Activated T-helper 17 cell treated with anti-CD3 and anti-CD28 coated beads, Interleukin-2, amount 50 U/mL, for 72 hours (primary cell): ENCODE results near the gene ELL2. TPM values are rescaled to one million over a fixed set of nuclear protein-coding genes. Genes with fewer than 3 reads are reported as not detected.

Experiments used
- ATAC-seq: fragments of 150-1000 bp; cut with Tn5 transposase; replicated peaks from 2 replicates; pipeline ENCODE4 v1.10.0; 2021; ENCODE audit warnings: mild to moderate bottlenecking, moderate library complexity
- H3K27ac Mint-ChIP-seq: one replicate; pipeline ENCODE4 v1.8.0; 2022; ENCODE audit warnings: mixed read lengths
- H3K27me3 Mint-ChIP-seq: one replicate; pipeline ENCODE4 v1.8.0; 2022; ENCODE audit warnings: mixed read lengths
- H3K36me3 Mint-ChIP-seq: one replicate; pipeline ENCODE4 v1.8.0; 2022; ENCODE audit warnings: low read depth, mild to moderate bottlenecking, mixed read lengths
- H3K4me1 Mint-ChIP-seq: one replicate; pipeline ENCODE4 v1.8.0; 2022; ENCODE audit warnings: mixed read lengths
- H3K4me3 Mint-ChIP-seq: one replicate; pipeline ENCODE4 v1.8.0; 2022; ENCODE audit warnings: mild to moderate bottlenecking, mixed read lengths
- H3K9me3 Mint-ChIP-seq: one replicate; pipeline ENCODE4 v1.8.0; 2022; ENCODE audit warnings: mixed read lengths
- total RNA-seq, 2 donors: library from RNA; stranded (reverse); gene quantifications; one replicate each; pipeline ENCODE4 v1.2.3, GENCODE V29; 2022

Gene ELL2
- total RNA-seq, 2 donors from 2014 or later, result 159 to 172 TPM

- peaks cover 60% of the 10 kb centered on the region for H3K4me1 Mint-ChIP-seq
- H3K9me3 Mint-ChIP-seq, result no peaks in the 10 kb centered on the region
- no peaks in the 10 kb centered on the region for H3K27me3 Mint-ChIP-seq
- H3K36me3 Mint-ChIP-seq, result peaks cover 93% of the 10 kb centered on the region
- no peak for ATAC-seq
- peak overlapping the region; percentile 7 for H3K4me3 Mint-ChIP-seq
- no peak overlapping the region for H3K27ac Mint-ChIP-seq
These were observed 6.9 kb downstream of the ELL2 start for GRCh38 chr5:95954716-95955115.

GRCh38 chr5:95953021-95953702 lies 8.5 kb downstream of the ELL2 start:
- ATAC-seq, result no peak
- no peak overlapping the region for H3K4me3 Mint-ChIP-seq
- no peaks in the 10 kb centered on the region for H3K9me3 Mint-ChIP-seq
- no peaks in the 10 kb centered on the region for H3K27me3 Mint-ChIP-seq
- H3K4me1 Mint-ChIP-seq, result peaks cover 49% of the 10 kb centered on the region
- peaks cover 84% of the 10 kb centered on the region for H3K36me3 Mint-ChIP-seq
- H3K27ac Mint-ChIP-seq, result peak overlapping the region; percentile 7

GRCh38 chr5:95951916-95952315 lies 9.7 kb downstream of the ELL2 start:
- no peak for ATAC-seq
- Mint-ChIP-seq H3K27ac (no peak overlapping the region), H3K9me3 (no peaks in the 10 kb centered on the region), H3K4me3 (no peak overlapping the region), H3K27me3 (no peaks in the 10 kb centered on the region), H3K36me3 (peaks cover 74% of the 10 kb centered on the region), H3K4me1 (peaks cover 45% of the 10 kb centered on the region)

- Mint-ChIP-seq H3K4me1 (peaks cover 48% of the 10 kb centered on the region), H3K27ac (peak overlapping the region; percentile 33)
These were observed 11.8 kb downstream of the ELL2 start for GRCh38 chr5:95949810-95950209.

GRCh38 chr5:95948631-95949030 lies 13.0 kb downstream of the ELL2 start:
- Mint-ChIP-seq H3K9me3 (no peaks in the 10 kb centered on the region), H3K4me3 (no peak overlapping the region), H3K27me3 (no peaks in the 10 kb centered on the region), H3K36me3 (peaks cover 72% of the 10 kb centered on the region), H3K27ac (no peak overlapping the region), H3K4me1 (peaks cover 46% of the 10 kb centered on the region)
- ATAC-seq, result no peak

More at GRCh38 chr5:95949810-95950209, 11.8 kb downstream of the ELL2 start:
- H3K27me3 Mint-ChIP-seq, result no peaks in the 10 kb centered on the region
- peak overlapping the region; percentile 15 for H3K4me3 Mint-ChIP-seq
- ATAC-seq, result peak; percentile 77
- peaks cover 73% of the 10 kb centered on the region for H3K36me3 Mint-ChIP-seq
- H3K9me3 Mint-ChIP-seq, result no peaks in the 10 kb centered on the region

GRCh38 chr5:95946451-95946850 lies 15.2 kb downstream of the ELL2 start:
- H3K9me3 Mint-ChIP-seq, result no peaks in the 10 kb centered on the region
- H3K27me3 Mint-ChIP-seq, result no peaks in the 10 kb centered on the region
- H3K27ac Mint-ChIP-seq, result no peak overlapping the region
- peaks cover 62% of the 10 kb centered on the region for H3K36me3 Mint-ChIP-seq
- H3K4me1 Mint-ChIP-seq, result peaks cover 34% of the 10 kb centered on the region
- no peak for ATAC-seq
- H3K4me3 Mint-ChIP-seq, result no peak overlapping the region

- no peak for ATAC-seq
- peaks cover 23% of the 10 kb centered on the region for H3K4me1 Mint-ChIP-seq
- peaks cover 73% of the 10 kb centered on the region for H3K36me3 Mint-ChIP-seq
- H3K4me3 Mint-ChIP-seq, result no peak overlapping the region
- H3K9me3 Mint-ChIP-seq, result no peaks in the 10 kb centered on the region
- H3K27me3 Mint-ChIP-seq, result no peaks in the 10 kb centered on the region
- no peak overlapping the region for H3K27ac Mint-ChIP-seq
These were observed 18.7 kb downstream of the ELL2 start for GRCh38 chr5:95942968-95943367.

- no peak overlapping the region for H3K27ac Mint-ChIP-seq
- no peaks in the 10 kb centered on the region for H3K27me3 Mint-ChIP-seq
- peaks cover 23% of the 10 kb centered on the region for H3K4me1 Mint-ChIP-seq
- H3K4me3 Mint-ChIP-seq, result no peak overlapping the region
- no peaks in the 10 kb centered on the region for H3K9me3 Mint-ChIP-seq
- H3K36me3 Mint-ChIP-seq, result peaks cover 78% of the 10 kb centered on the region
- no peak for ATAC-seq
These were observed 19.2 kb downstream of the ELL2 start for GRCh38 chr5:95942414-95942813.

- Mint-ChIP-seq H3K4me1 (peaks cover 22% of the 10 kb centered on the region), H3K27me3 (no peaks in the 10 kb centered on the region), H3K36me3 (peaks cover 84% of the 10 kb centered on the region), H3K27ac (no peak overlapping the region), H3K9me3 (no peaks in the 10 kb centered on the region), H3K4me3 (no peak overlapping the region)
- ATAC-seq, result no peak
These were observed 19.9 kb downstream of the ELL2 start for GRCh38 chr5:95941756-95942155.

GRCh38 chr5:95940758-95941682 lies 20.6 kb downstream of the ELL2 start:
- Mint-ChIP-seq H3K27me3 (no peaks in the 10 kb centered on the region), H3K36me3 (peaks cover 84% of the 10 kb centered on the region), H3K4me3 (no peak overlapping the region), H3K9me3 (no peaks in the 10 kb centered on the region), H3K4me1 (peaks cover 19% of the 10 kb centered on the region), H3K27ac (no peak overlapping the region)
- ATAC-seq, result no peak

- ATAC-seq, result no peak
- Mint-ChIP-seq H3K9me3 (no peaks in the 10 kb centered on the region), H3K36me3 (peaks cover 75% of the 10 kb centered on the region), H3K4me1 (peaks cover 17% of the 10 kb centered on the region), H3K27ac (no peak overlapping the region), H3K27me3 (no peaks in the 10 kb centered on the region), H3K4me3 (no peak overlapping the region)
These were observed 22.2 kb downstream of the ELL2 start for GRCh38 chr5:95939465-95939864.

- Mint-ChIP-seq H3K36me3 (peaks cover 71% of the 10 kb centered on the region), H3K9me3 (no peaks in the 10 kb centered on the region), H3K27ac (no peak overlapping the region), H3K4me1 (peaks cover 21% of the 10 kb centered on the region), H3K27me3 (no peaks in the 10 kb centered on the region), H3K4me3 (no peak overlapping the region)
- no peak for ATAC-seq
These were observed 22.9 kb downstream of the ELL2 start for GRCh38 chr5:95938766-95939165.

GRCh38 chr5:95938347-95938746 lies 23.3 kb downstream of the ELL2 start:
- Mint-ChIP-seq H3K27ac (no peak overlapping the region), H3K27me3 (no peaks in the 10 kb centered on the region), H3K4me1 (peaks cover 21% of the 10 kb centered on the region), H3K9me3 (no peaks in the 10 kb centered on the region), H3K36me3 (peaks cover 73% of the 10 kb centered on the region), H3K4me3 (no peak overlapping the region)
- no peak for ATAC-seq

- peaks cover 73% of the 10 kb centered on the region for H3K36me3 Mint-ChIP-seq
- no peaks in the 10 kb centered on the region for H3K27me3 Mint-ChIP-seq
- ATAC-seq, result no peak
- H3K4me1 Mint-ChIP-seq, result peaks cover 21% of the 10 kb centered on the region
- no peak overlapping the region for H3K4me3 Mint-ChIP-seq
- H3K9me3 Mint-ChIP-seq, result no peaks in the 10 kb centered on the region
- no peak overlapping the region for H3K27ac Mint-ChIP-seq
These were observed 24.0 kb downstream of the ELL2 start for GRCh38 chr5:95937607-95938152.
